Progenitor cell of endocrine pancreas (in vitro differentiated cells): ENCODE results near the gene CTNNA2. TPM values are rescaled to one million over a fixed set of nuclear protein-coding genes. Genes with fewer than 3 reads are reported as not detected.

Experiments
- DNase-seq: peaks from one replicate; pipeline ENCODE4 v3.0.0; 2021; ENCODE audit warnings: low spot score; ENCODE audit not compliant: unreplicated experiment
- H3K27ac Mint-ChIP-seq: 2 replicates; pipeline ENCODE4 v1.8.0; 2021; ENCODE audit warnings: mild to moderate bottlenecking, moderate library complexity, mixed read lengths
- H3K27me3 Mint-ChIP-seq: 2 replicates; pipeline ENCODE4 v1.8.0; 2021; ENCODE audit warnings: mixed read lengths
- H3K36me3 Mint-ChIP-seq: 2 replicates; pipeline ENCODE4 v1.8.0; 2022; ENCODE audit warnings: mixed read lengths; ENCODE audit not compliant: insufficient read depth
- H3K4me1 Mint-ChIP-seq: 2 replicates; pipeline ENCODE4 v1.8.0; 2021; ENCODE audit warnings: low read depth, mixed read lengths
- H3K4me3 Mint-ChIP-seq: 2 replicates; pipeline ENCODE4 v1.8.0; 2021; ENCODE audit warnings: low read depth, mild to moderate bottlenecking, moderate library complexity, mixed read lengths
- H3K9me3 Mint-ChIP-seq: 2 replicates; pipeline ENCODE4 v1.8.0; 2021; ENCODE audit warnings: low read depth, mixed read lengths
- CTCF ChIP-seq: fragments of 200-600 bp; sonication (generic); IDR thresholded peaks from one replicate; pipeline ENCODE4 v1.5.0; 2021; ENCODE audit warnings: antibody characterized with exemption, mild to moderate bottlenecking; ENCODE audit not compliant: unreplicated experiment
- total RNA-seq: library from RNA; stranded (reverse); gene quantifications from 2 replicates; pipeline ENCODE4 v1.2.1, GENCODE V29; 2021

CTNNA2 gene
- total RNA-seq, 1 donor from 2014 or later = 10.2 TPM

- no peak for TF ChIP-seq CTCF
- DNase-seq = peak; percentile 21
- Mint-ChIP-seq H3K4me1 (peaks cover 7% of the 10 kb centered on the region), H3K27ac (peak within 1 kb of the TSS; percentile 59), H3K27me3 (peaks cover 84% of the 10 kb centered on the region), H3K36me3 (no peaks in the 10 kb centered on the region), H3K4me3 (peak within 1 kb of the TSS; percentile 77), H3K9me3 (no peaks in the 10 kb centered on the region)
Observed at GRCh38 chr2:80303909-80304837, 791.3 kb downstream of the CTNNA2 start, which contains the start of gene LRRTM1. LRRTM1 (minus strand) TSS chr2:80304752; CDS start chr2:80303819, 933 bp downstream.

DNA sequence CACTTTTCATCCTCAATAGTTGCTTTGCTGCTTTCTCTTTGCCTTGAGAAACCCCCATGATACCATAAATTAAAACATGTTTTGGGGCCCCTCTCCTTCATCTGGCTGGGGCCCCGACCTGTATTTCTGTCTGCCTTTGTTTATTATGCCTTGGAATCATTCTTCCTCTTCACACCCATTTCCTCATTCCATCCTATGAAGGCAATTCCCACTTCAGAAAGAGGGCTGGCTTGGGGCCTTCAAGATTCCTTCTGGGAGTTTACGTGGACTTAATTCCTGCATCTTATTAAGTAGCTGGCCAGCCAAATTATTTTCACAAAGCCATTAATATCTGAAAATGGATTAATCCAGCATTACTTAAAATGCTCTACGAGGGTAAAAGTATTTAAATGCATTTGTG is 798.5 kb downstream of the CTNNA2 start:
- Mint-ChIP-seq H3K36me3 (no peaks in the 10 kb centered on the region), H3K4me3 (no peak overlapping the region), H3K27me3 (peaks cover 22% of the 10 kb centered on the region), H3K27ac (no peak overlapping the region), H3K4me1 (peaks cover 5% of the 10 kb centered on the region), H3K9me3 (no peaks in the 10 kb centered on the region)
- DNase-seq = no peak
- TF ChIP-seq CTCF = no peak

DNA sequence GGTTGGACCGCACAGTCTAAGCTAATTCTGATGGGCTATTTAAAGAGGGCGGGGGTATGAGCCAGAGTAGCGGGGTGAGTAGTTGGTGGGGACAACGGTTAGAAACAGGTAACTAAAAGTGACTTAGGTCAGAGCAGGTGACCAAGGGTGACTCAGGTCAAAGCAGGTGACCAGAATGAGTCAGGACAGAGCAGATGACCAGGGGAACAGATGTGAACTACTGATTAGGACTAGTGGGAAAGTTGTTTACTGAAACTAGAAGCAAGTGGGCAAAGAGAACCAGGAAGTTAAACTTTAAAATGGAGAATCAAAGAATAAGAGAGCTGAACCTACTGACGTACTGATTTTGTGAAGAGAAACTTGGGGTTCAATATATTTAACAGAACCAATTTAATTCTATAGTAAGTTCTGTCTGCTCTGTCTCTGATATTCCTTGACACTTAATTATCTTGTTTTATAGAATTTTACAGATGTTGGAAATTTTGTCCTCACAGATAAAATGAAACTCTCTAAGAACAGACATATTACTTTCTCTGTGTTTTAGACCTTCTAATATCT is 799.5 kb downstream of the CTNNA2 start:
- TF ChIP-seq CTCF = no peak
- no peaks in the 10 kb centered on the region for H3K9me3 Mint-ChIP-seq
- no peak overlapping the region for H3K27ac Mint-ChIP-seq
- no peaks in the 10 kb centered on the region for H3K36me3 Mint-ChIP-seq
- no peak for DNase-seq
- peaks cover 17% of the 10 kb centered on the region for H3K27me3 Mint-ChIP-seq
- H3K4me3 Mint-ChIP-seq = no peak overlapping the region
- H3K4me1 Mint-ChIP-seq = peaks cover 5% of the 10 kb centered on the region

GRCh38 chr2:80322311-80322920 is 809.6 kb downstream of the CTNNA2 start:
- no peak for DNase-seq
- Mint-ChIP-seq H3K9me3 (no peaks in the 10 kb centered on the region), H3K4me1 (peaks cover 2% of the 10 kb centered on the region), H3K36me3 (no peaks in the 10 kb centered on the region), H3K27ac (no peak overlapping the region), H3K4me3 (peak overlapping the region; percentile 40), H3K27me3 (peaks cover 11% of the 10 kb centered on the region)
- no peak for TF ChIP-seq CTCF

DNA sequence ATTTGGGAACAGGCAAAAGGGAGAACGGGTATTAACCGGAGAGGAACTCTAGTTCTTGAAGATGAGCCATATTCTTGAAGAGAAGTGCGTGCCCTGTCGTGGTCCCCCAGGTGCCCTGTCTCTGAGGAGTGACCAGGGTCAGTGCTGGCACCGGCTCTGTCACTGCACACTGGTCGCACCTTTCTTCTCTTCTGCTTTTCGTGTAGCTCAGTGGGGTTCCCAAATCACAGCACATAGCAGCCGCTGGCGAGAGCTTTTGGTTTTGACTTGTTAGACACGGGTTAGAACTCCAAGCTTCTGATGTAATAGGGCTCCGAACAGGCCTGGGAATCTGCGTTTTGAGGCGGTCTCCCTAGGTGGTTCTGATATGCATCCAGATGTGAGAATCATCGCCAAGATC is 810.1 kb downstream of the CTNNA2 start:
- Mint-ChIP-seq H3K27me3 (peaks cover 11% of the 10 kb centered on the region), H3K36me3 (no peaks in the 10 kb centered on the region), H3K4me3 (no peak overlapping the region), H3K27ac (no peak overlapping the region), H3K4me1 (peaks cover 2% of the 10 kb centered on the region), H3K9me3 (no peaks in the 10 kb centered on the region)
- DNase-seq = no peak
- TF ChIP-seq CTCF = no peak
